HG03432 (cell line): ENCODE measurements around the gene GPR155.
"Not testable (repeated sequence)": the region's sequence is repeated elsewhere in the genome, so short reads cannot be mapped to it uniquely, and the experiment has no call there.

ENCODE experiments used
- ATAC-seq: cut with Tn5 transposase; IDR thresholded peaks from one replicate; pipeline ENCODE4 v1.9.1; 2021; ENCODE audit warnings: mild to moderate bottlenecking, moderate library complexity; ENCODE audit not compliant: unreplicated experiment

The GPR155 gene

GRCh38 chr2:174493549-174494331 lies 6.9 kb upstream of the GPR155 start:
- peak; percentile 42 for ATAC-seq

GRCh38 chr2:174492963-174493431 lies 6.2 kb upstream of the GPR155 start:
- peak; percentile 93 for ATAC-seq

GRCh38 chr2:174491947-174492346 lies 5.1 kb upstream of the GPR155 start:
- no peak for ATAC-seq

GRCh38 chr2:174490051-174490450 lies 3.2 kb upstream of the GPR155 start:
- ATAC-seq: no peak

- ATAC-seq: not testable (repeated sequence)
Measured at GRCh38 chr2:174489520-174489919, 2.7 kb upstream of the GPR155 start.

GRCh38 chr2:174487820-174488162 lies 962 bp upstream of the GPR155 start:
- ATAC-seq: no peak

GRCh38 chr2:174487108-174487819 lies 435 bp upstream of the GPR155 start:
- ATAC-seq: peak; percentile 85

GRCh38 chr2:174485788-174486562 lies 854 bp downstream of the GPR155 start:
- ATAC-seq: peak; percentile 35

GRCh38 chr2:174485045-174485444 lies 1.8 kb downstream of the GPR155 start:
- not testable (repeated sequence) for ATAC-seq

- no peak for ATAC-seq
Measured at GRCh38 chr2:174484573-174484972, 2.3 kb downstream of the GPR155 start.

GRCh38 chr2:174482854-174483253 lies 4.0 kb downstream of the GPR155 start:
- ATAC-seq: no peak

- ATAC-seq: no peak
Measured at GRCh38 chr2:174477759-174478158, 9.1 kb downstream of the GPR155 start.

- ATAC-seq: no peak
Measured at GRCh38 chr2:174473796-174474195, 13.0 kb downstream of the GPR155 start.

- no peak for ATAC-seq
Measured at GRCh38 chr2:174465327-174465726, 21.5 kb downstream of the GPR155 start.

- ATAC-seq: no peak
Measured at GRCh38 chr2:174461221-174461620, 25.6 kb downstream of the GPR155 start.

GRCh38 chr2:174454566-174454965 lies 32.3 kb downstream of the GPR155 start:
- no peak for ATAC-seq

- no peak for ATAC-seq
Measured at GRCh38 chr2:174450021-174450816, 36.6 kb downstream of the GPR155 start.

GRCh38 chr2:174449033-174449432 lies 37.8 kb downstream of the GPR155 start:
- ATAC-seq: no peak

GRCh38 chr2:174446531-174446930 lies 40.3 kb downstream of the GPR155 start:
- ATAC-seq: no peak

- ATAC-seq: no peak
Measured at GRCh38 chr2:174445248-174445647, 41.6 kb downstream of the GPR155 start.

GRCh38 chr2:174444761-174445160 lies 42.1 kb downstream of the GPR155 start:
- ATAC-seq: no peak
